H1 (cell line): ENCODE results near the gene EIPR1. TPM values are rescaled to one million over a fixed set of nuclear protein-coding genes. Genes with fewer than 3 reads are reported as not detected.

Experiments used
- HDAC2 ChIP-seq, 2 experiments: fragments of 300-600 bp in 1 of 2; sonication (generic) in 1 of 2; IDR thresholded peaks; 2 replicates each; pipeline ENCODE4 v1.6.1; 2011 to 2012; ENCODE audit warnings: low read depth in 2 of 2, low read length in 2 of 2, mild to moderate bottlenecking in 2 of 2, moderate library complexity in 2 of 2, borderline replicate concordance in 1 of 2, inconsistent platforms in 1 of 2
- polyA plus RNA-seq, 7 experiments: library from polyadenylated mRNA; depleted of rRNA in 3 of 7; stranded (reverse) in 5 of 7; unstranded in 2 of 7; fragments of >200 nt in 5 of 7; fragments of 200-250 nt in 2 of 7; gene quantifications; 1 replicate in 5 of 7; 2 replicates in 1 of 7; 4 replicates in 1 of 7; pipeline versions ENCODE4 v1.2.1 to v1.2.3, GENCODE V29; 2011 to 2013; ENCODE audit warnings: missing spikeins in 2 of 7, mixed read lengths in 2 of 7
- total RNA-seq: library from RNA; stranded (reverse); fragmentation: NEBNext Ultra II Directional; extraction: Animal tissue kit (Norgen Biotek cat#: 25700); gene quantifications from 2 replicates; pipeline ENCODE4 v1.2.1, GENCODE V29; 2021

The EIPR1 gene
- total and polyA plus RNA-seq, 2 of the 8 experiments (the other 6 are each of a cell fraction or from before 2014, with no cell fraction given) = 26.3 to 56.4 TPM

DNA sequence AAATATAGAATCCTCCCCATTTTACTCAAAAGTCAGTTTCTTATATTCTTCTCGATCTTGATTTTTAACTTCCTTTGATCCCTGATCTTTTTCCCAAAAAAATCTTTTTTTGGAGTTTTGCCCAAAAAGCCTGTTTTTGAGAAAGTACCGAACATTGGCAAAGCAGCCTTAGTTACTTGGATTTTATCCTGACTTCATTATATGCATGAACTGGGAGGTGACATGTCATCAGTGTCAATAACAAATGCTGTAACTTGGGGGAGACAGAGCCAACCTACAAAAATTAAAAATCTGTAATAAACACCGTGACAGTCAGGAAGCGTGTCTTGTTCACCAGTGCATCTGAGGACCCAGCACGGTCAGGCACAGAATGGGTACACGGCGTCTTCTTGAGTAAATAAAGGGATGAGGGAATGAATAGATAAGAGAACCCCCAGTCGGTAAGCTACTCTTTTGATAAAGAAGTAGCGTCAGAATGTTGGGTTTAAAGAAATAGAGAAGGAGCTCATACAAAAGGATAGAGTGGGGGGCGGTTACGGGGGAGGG lies 26.8 kb upstream of the EIPR1 start (continued):
- no peak for TF ChIP-seq HDAC2 (IDR thresholded peaks at IDR 0.05; ENCODE audit: borderline replicate concordance in 1 of 2, low read depth in 2 of 2, low read length in 2 of 2)
